NCI-H2107 treated with DMSO at 0.1 percent for 48 hours (cell line): ENCODE measurements around the gene ARHGEF2.

Experiments
- DNase-seq: peaks from one replicate; lab custom pipeline; 2025; ENCODE audit not compliant: unreplicated experiment; lab: John Stamatoyannopoulos, UW

ARHGEF2 gene

GRCh38 chr1:155971910-155972809, 6.2 kb downstream of the ARHGEF2 start:
- DNase-seq: no peak

- DNase-seq: no peak
Measured at GRCh38 chr1:155970531-155971167, 7.7 kb downstream of the ARHGEF2 start.

DNA sequence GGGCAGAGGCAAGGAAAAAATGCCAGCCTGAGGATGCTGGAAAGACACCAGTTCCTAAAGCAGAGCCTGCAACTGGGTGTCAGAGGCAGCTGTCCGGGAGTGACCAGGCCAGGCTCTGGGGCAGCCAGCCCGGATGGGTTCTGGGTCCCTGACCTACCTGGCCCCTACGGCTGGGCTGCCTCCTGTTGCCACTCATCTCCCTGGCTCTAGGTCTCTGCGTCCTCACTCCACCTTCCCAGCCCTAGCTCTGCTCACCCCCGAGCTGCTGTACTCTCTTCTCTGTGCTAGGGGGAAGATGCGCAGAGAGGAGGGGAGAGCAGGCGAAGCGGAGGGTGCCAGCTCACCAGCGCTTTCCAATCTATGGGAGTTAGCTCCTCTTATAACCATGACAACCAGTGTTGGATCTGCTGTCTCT, 9.0 kb downstream of the ARHGEF2 start:
- DNase-seq: no peak

DNA sequence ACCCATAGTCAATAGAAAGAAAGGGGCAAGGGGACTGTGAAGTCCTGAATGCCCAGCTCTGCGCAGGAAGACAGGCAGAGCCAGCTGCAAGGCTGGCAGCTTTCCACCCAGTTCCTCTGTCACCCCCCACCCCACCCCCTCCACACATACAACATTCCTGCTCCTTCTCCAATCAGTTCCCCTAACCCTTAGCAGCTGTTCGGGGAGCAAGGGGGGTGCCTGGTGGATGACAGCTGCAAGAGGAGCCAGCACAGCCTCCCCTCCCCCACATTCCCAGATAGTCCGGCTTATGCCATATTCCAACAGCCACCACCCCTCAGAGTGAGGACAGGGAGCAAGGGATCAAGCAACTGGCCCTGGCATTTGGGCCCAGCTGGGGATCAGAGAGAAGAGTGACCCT, 9.7 kb downstream of the ARHGEF2 start:
- peak; percentile 19 for DNase-seq

DNA sequence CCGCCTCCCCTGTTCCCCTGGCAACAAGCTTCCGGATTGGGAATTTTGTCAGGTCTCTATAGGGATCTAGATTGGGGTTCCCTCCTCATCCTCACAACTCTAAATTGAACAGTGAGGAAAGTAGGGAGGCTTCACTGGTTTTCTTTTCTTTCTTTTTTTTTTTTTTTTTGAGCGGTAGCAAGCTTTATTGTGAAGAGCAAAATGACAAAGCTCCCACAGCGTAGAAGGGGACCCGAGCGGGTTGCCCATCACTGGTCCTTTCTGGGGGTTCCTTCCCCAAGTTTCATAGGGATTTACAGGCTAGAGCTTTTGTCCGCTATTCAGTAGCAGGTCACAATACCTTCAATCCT, 10.3 kb downstream of the ARHGEF2 start:
- no peak for DNase-seq

DNA sequence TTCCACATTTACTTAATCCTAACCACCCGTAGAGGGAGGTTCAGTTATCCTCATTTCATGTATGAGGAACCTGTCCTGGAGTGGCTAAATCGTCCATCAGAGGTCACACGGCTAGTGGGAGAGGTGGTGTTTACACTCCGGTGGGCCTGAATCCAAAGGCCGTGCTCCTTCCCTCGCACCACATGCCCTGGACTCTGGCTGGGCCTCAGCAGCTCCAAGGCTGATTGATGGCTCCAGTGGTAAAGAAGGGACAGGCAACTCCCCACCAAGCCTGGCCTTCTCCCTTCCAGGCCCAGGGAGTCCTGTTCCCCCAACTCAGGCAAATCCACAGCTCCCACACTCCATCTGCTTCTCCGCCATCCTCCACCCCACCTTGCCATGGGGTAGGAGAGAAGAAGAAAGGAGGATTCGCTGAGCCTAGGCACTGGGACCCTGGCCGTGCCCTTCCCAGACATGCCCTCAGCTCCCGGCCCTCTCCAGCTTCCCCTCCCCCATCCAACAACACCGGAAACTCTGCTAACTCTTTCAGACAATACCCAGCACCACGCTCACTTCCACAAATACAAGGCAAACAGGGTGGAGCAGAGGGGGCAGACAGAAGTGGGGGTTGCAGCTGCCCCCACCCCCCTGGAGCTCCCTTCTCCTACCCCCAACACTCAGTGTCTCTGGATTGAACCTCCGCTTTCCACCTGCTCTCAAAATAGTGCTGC, 10.9 kb downstream of the ARHGEF2 start:
- no peak for DNase-seq

DNA sequence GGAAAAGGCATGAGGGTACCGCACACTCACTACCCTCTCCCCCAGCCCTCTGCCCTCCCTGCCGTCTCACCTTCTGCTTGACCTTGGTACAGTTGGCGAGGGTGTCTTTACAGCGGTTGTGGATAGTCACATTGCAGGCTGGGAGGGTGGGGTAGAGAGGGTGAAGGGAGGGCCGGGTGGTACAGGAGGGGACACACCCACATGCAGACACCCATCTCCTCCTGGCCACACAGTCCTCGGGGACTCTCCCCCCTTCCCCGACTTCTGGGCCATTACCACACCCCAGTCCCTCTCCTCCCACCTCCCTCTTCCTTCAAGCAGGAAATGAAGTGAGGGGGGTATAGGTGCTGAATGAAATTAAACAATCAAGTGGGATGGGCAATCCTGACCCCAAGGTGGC, 11.6 kb downstream of the ARHGEF2 start:
- no peak for DNase-seq

- DNase-seq: no peak
Measured at GRCh38 chr1:155966135-155966534, 12.2 kb downstream of the ARHGEF2 start.

DNA sequence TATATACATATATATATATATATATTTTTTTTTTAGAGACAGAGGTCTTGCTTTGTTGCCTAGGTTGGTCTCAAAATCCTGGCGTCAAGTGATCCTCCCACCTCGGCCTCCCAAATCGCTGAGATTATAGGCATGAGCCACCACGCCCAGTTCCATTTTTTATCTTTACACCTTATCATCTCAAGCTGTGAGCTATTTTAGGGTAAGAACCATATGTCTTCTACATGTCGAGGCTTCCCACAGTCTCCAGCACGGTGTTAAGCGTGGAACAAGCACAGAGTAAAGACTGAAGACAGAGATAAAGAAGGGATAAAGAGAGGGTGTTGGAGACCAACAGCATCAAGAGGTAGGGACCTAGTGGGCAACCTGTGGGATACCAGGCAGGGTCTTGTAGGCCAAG, 14.2 kb downstream of the ARHGEF2 start:
- DNase-seq: no peak

DNA sequence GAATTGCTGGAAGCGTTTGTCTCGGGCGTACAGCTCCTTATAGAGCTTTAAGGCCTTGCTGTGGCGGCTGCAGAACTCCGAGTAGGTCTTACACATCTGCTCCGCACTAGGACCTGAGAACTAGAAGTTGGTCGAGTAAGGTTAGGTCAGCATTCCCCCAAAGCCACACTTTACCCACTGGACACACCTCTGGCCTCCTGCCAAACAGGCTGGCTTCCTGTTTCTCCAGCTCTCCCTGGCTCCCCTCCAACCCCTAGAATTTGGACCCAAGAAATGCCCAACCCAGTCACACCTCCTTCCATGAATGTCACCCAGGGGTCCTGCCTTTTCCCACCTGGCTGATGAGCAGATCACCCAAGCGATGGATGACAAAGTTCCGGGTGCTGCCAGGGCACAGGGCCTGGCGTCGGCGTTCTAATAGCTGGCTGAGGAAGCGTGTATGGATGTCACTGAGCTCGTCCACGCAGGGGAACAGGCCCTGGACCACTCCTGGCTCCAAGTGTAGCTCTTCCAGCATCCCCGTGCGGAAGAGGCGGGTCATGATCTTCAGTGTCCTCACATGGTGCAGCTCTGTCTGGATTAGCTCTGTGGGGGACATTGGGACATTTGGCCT, 15.6 kb downstream of the ARHGEF2 start:
- DNase-seq: no peak

DNA sequence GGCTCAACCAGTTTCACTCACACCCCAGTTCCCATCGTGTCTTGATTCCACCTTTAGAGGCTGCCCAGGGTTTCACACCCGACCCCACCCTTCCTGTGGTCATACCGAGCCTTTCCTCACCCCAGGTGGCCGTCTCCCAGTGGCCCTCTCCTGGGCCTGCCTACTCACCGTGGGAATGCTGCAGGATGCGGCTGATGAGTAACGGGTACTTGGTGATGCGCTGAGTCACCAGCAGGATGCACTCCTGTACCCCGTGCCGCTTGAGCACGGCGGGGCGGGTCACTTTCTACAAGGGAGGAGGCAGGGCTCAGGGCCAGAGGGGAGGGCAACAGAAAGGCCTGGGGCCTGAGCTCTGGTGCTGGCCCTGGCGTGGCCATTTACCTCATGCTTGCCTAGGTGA, 16.4 kb downstream of the ARHGEF2 start:
- no peak for DNase-seq

- DNase-seq: no peak
Measured at GRCh38 chr1:155960081-155960745, 18.1 kb downstream of the ARHGEF2 start.

GRCh38 chr1:155957411-155957915, 20.9 kb downstream of the ARHGEF2 start:
- DNase-seq: no peak

- DNase-seq: no peak
Measured at GRCh38 chr1:155954645-155955044, 23.7 kb downstream of the ARHGEF2 start.

- DNase-seq: no peak
Measured at GRCh38 chr1:155952505-155952890, 25.8 kb downstream of the ARHGEF2 start.

DNA sequence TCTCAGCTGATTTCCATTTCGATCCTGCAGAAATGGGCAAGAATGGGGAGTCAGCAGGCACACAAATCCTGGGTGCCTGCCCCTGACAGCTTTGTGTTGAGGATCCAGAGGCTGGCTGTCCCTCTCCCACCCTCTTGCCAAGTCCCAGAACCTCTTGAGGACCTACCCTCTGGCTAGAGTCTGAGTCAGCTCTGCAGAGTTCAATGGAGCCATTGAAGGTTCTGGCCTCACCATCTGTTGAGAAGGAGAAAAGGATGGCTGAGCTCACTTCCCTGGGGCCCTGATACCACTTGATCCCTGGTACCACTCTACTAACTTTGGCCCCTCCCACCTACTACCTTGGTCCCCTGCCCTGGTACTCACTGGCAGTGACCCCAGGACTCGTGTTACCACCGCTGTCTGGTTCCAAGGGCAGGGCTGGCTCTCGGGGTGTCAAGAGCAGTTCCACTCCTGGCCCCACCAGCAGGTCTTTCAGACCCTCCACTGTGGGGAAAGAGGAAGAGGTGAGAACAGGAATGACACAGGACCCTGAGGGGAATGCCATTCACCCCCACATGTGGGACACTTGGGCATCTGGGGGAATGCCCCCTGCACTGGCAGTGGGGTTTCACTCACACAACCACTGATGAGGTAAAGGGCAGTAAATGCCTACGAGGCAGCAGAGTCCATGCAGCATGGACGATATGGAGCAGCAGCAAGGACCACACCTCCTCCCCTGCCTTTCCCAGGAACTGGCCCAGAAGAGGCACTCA, 26.4 kb downstream of the ARHGEF2 start:
- no peak for DNase-seq

- no peak for DNase-seq
Measured at GRCh38 chr1:155950829-155951228, 27.5 kb downstream of the ARHGEF2 start.

DNA sequence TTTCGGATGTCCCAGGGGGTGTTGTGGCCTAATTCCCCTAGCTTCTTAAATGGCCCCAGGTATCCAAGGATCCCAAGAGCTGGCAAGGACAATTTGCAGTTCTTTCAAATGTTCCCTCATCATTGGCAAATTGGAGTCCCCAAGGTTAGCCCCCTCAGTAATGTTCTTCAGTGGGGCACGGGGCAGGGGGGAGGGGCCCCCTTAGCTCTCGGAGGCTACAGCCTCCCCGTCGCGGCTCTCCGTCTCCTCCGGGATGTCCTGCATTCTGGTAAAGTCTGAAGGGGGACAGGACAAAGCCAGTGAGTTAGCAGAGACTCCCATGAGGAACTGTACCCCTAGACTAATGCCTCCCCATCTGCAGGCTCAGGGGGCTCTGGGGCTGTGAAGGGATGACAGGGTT, 30.6 kb downstream of the ARHGEF2 start:
- no peak for DNase-seq

GRCh38 chr1:155947292-155947691, 31.1 kb downstream of the ARHGEF2 start:
- no peak for DNase-seq

GRCh38 chr1:155946633-155947219, 31.6 kb downstream of the ARHGEF2 start:
- no peak for DNase-seq
